Bronchial epithelial cell (primary cell): ENCODE data around the gene SCAMP2. TPM values are rescaled to one million over a fixed set of nuclear protein-coding genes. Genes with fewer than 3 reads are reported as not detected.
A peak's percentile ranks its signal among the peaks of the same experiment; 100 is the strongest.

Source experiments
- DNase-seq: peaks from one replicate; pipeline ENCODE4 v3.0.0-alpha.2; 2010; ENCODE audit warnings: low read depth
- FAIRE-seq: peaks from 2 replicates; lab custom pipeline; 2011; peaks lifted over from hg19 to GRCh38; lab: Jason Lieb, UNC
- H3K27me3 ChIP-seq: 2 replicates; pipeline ENCODE4 v1.5.1; 2011; ENCODE audit warnings: low read length; ENCODE audit not compliant: control insufficient read depth, insufficient read depth
- H3K36me3 ChIP-seq: 2 replicates; pipeline ENCODE4 v1.5.1; 2011; ENCODE audit warnings: low read length; ENCODE audit not compliant: control insufficient read depth, insufficient read depth
- H3K4me3 ChIP-seq: 2 replicates; pipeline ENCODE4 v1.5.1; 2011; ENCODE audit warnings: mild to moderate bottlenecking, low read depth, low read length, control low read depth
- total RNA-seq: library from RNA; depleted of rRNA; stranded (reverse); fragments of >200 nt; gene quantifications from 2 replicates; pipeline ENCODE4 v1.2.1, GENCODE V29; 2014
- TF ChIP-seq, protein P1 (sequence below): IDR thresholded peaks from 2 replicates; pipeline ENCODE4 v1.5.1; 2011; ENCODE audit warnings: mild to moderate bottlenecking, moderate library complexity, low read length, control low read depth, inconsistent platforms; ENCODE audit not compliant: insufficient read depth, severe bottlenecking

SCAMP2 gene
- total RNA-seq, 1 donor from 2014 or later = 20.5 TPM

DNA sequence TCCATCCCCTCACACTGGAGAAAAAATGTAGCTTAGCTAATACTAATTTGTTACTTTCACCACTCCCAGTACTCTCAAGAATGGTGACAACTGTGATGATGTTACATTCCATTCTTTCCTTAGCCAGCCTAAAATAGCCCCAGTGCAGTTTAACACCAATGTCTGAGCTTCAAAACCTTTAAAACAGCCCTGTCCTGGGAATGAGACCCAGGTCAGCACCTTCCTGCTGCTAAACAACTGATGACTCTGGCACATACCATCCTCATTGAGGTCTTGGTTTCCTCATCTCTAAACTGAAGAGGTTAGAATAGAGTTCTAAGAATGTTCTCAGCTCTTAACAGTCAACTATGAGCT is 3.8 kb downstream of the SCAMP2 start:
- TF ChIP-seq, protein P1, sequence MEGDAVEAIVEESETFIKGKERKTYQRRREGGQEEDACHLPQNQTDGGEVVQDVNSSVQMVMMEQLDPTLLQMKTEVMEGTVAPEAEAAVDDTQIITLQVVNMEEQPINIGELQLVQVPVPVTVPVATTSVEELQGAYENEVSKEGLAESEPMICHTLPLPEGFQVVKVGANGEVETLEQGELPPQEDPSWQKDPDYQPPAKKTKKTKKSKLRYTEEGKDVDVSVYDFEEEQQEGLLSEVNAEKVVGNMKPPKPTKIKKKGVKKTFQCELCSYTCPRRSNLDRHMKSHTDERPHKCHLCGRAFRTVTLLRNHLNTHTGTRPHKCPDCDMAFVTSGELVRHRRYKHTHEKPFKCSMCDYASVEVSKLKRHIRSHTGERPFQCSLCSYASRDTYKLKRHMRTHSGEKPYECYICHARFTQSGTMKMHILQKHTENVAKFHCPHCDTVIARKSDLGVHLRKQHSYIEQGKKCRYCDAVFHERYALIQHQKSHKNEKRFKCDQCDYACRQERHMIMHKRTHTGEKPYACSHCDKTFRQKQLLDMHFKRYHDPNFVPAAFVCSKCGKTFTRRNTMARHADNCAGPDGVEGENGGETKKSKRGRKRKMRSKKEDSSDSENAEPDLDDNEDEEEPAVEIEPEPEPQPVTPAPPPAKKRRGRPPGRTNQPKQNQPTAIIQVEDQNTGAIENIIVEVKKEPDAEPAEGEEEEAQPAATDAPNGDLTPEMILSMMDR = no peak
- DNase-seq = no peak
- no peaks in the 10 kb centered on the region for H3K27me3 ChIP-seq
- FAIRE-seq = no peak
- no peak overlapping the region for H3K4me3 ChIP-seq
- peaks cover 4% of the 10 kb centered on the region for H3K36me3 ChIP-seq

DNA sequence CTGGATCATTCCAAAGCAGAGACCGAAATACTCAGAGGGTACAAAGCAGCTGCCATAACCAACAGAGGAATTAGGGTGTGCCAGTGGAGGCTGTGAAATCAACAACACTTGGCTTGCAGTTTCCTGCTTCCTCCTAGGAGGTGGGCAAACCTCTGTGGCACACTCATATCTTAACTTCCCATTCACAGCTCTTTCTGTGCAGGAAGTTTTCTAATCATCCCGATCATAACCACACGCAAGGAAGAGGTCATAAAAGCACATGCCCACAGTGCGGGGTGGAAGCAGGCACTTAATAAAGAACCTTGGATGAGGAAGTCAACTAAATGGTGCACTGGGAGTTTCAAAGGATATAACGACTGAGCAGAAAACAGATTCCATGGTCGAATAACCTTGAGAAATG is 5.1 kb downstream of the SCAMP2 start:
- Histone ChIP-seq H3K36me3 (peaks cover 4% of the 10 kb centered on the region), H3K27me3 (no peaks in the 10 kb centered on the region), H3K4me3 (no peak overlapping the region)
- no peak for DNase-seq
- no peak for FAIRE-seq
- TF ChIP-seq, protein P1 = no peak

DNA sequence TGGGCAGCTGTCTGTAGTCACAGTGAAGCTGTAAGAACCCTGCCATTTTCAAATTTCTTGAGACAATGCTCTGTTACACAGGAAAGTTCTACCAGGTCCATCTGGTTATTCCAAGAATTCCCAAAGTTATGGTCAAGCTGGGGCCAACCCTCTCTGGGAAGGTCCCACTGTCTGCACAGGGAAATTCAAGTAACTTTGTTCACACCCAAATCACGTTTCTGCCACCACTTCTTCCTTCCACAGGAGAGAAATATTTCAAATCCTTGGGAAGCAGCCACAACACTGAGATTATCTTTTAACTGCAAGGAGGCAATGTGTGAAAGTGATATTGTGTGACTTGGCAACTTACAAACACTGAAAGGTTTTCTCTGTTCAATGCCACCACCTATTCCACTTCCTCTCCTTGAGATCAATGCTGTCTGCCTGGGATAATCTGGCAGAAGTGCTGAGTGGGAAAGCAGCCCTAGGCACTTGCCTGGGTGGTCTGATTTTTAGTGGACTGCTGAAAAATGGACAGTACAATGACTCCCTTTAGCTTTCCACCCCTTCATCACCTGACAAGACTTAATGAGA is 5.6 kb downstream of the SCAMP2 start:
- no peak for DNase-seq
- Histone ChIP-seq H3K27me3 (no peaks in the 10 kb centered on the region), H3K36me3 (peaks cover 4% of the 10 kb centered on the region), H3K4me3 (no peak overlapping the region)
- TF ChIP-seq, protein P1 = no peak
- FAIRE-seq = no peak

DNA sequence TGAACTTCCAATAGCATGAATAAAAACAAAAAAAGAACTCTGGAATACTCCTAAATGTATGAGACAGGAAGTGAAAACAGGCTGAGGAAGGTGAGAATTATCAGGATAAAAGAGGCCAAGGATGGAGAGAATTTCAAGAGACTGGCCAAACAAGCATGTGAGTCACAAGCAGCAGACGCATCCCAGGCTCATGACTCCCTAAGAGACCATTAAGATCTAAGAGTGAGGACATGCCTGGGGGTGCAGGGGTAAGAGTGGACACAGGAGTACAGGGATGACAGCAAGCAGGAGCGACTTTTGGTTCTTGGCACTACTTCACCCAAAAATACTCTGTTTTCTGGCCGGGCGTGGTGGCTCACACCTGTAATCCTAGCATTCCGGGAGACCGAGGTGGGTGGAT is 7.1 kb downstream of the SCAMP2 start:
- H3K36me3 ChIP-seq = peaks cover 4% of the 10 kb centered on the region
- H3K4me3 ChIP-seq = no peak overlapping the region
- DNase-seq (peak; percentile 89), FAIRE-seq (no peak)
- TF ChIP-seq, protein P1 = no peak
- no peaks in the 10 kb centered on the region for H3K27me3 ChIP-seq

DNA sequence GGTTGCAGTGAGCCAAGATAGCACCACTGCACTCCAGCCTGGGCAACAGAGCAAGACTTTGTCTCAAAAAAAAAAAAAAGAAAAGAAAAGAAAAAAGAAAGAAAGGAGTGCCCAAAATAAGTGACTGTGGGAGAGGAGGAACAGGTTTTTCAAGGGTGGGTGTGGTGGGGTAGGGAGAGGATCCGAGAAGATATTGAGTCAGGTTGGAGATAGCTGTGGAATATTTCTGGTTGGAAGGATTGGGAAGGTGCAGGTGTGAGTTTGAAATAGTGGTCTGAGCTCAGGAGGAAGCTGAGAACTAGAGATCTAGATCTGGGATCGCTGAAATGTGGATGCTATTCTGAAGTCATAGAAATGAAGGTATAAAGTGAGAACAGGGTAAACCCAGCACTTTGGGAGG is 7.8 kb downstream of the SCAMP2 start:
- Histone ChIP-seq H3K4me3 (no peak overlapping the region), H3K36me3 (peaks cover 4% of the 10 kb centered on the region), H3K27me3 (no peaks in the 10 kb centered on the region)
- DNase-seq (peak; percentile 51), FAIRE-seq (no peak)
- TF ChIP-seq, protein P1 = no peak

DNA sequence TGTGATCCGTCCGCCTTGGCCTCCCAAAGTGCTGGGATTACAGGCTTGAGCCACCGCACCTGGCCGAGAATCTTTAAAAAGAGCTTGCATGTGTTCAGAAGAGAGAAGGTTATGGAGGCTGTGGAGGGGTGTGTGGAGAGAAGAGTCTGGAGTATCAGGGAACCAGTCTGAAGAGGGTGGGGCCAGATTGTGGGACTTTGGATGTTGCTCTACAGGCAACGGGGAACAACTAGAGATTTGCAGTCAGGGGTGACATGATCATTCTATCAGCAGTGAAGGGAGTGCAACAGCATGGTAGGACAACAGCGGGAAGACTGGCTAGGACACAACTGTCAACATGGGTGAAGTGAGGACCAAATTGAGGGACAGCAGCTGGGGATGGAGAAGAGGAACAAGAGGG is 8.9 kb downstream of the SCAMP2 start:
- Histone ChIP-seq H3K4me3 (no peak overlapping the region), H3K36me3 (peaks cover 2% of the 10 kb centered on the region), H3K27me3 (no peaks in the 10 kb centered on the region)
- DNase-seq (no peak), FAIRE-seq (no peak)
- TF ChIP-seq, protein P1 = no peak
